DMS153 treated with DMSO at 0.1 percent for 48 hours (cell line): ENCODE results near the gene TMEM163.
A peak's percentile ranks its signal among the peaks of the same experiment; 100 is the strongest.

ENCODE experiments used
- DNase-seq: peaks from one replicate; lab custom pipeline; 2025; ENCODE audit not compliant: unreplicated experiment; lab: John Stamatoyannopoulos, UW

The TMEM163 gene

GRCh38 chr2:134693359-134694330, 25.2 kb downstream of the TMEM163 start:
- no peak for DNase-seq

GRCh38 chr2:134692499-134692898, 26.3 kb downstream of the TMEM163 start:
- no peak for DNase-seq

- DNase-seq = no peak
Observed at GRCh38 chr2:134690629-134691215, 28.1 kb downstream of the TMEM163 start.

GRCh38 chr2:134689315-134689714, 29.5 kb downstream of the TMEM163 start:
- no peak for DNase-seq

GRCh38 chr2:134685967-134686366, 32.8 kb downstream of the TMEM163 start:
- no peak for DNase-seq

- no peak for DNase-seq
Observed at GRCh38 chr2:134683561-134684112, 35.2 kb downstream of the TMEM163 start.

- DNase-seq = no peak
Observed at GRCh38 chr2:134682726-134683125, 36.1 kb downstream of the TMEM163 start.

- no peak for DNase-seq
Observed at GRCh38 chr2:134681201-134681600, 37.6 kb downstream of the TMEM163 start.

GRCh38 chr2:134679745-134680144, 39.1 kb downstream of the TMEM163 start:
- no peak for DNase-seq

- no peak for DNase-seq
Observed at GRCh38 chr2:134679294-134679693, 39.5 kb downstream of the TMEM163 start.

GRCh38 chr2:134677856-134678756, 40.7 kb downstream of the TMEM163 start:
- DNase-seq = peak; percentile 25

- no peak for DNase-seq
Observed at GRCh38 chr2:134676960-134677359, 41.8 kb downstream of the TMEM163 start.

- DNase-seq = no peak
Observed at GRCh38 chr2:134675314-134675713, 43.5 kb downstream of the TMEM163 start.

- DNase-seq = no peak
Observed at GRCh38 chr2:134674687-134675086, 44.1 kb downstream of the TMEM163 start.

- DNase-seq = no peak
Observed at GRCh38 chr2:134671513-134671912, 47.3 kb downstream of the TMEM163 start.

- DNase-seq = peak; percentile 30
Observed at GRCh38 chr2:134670955-134671354, 47.8 kb downstream of the TMEM163 start.

GRCh38 chr2:134669731-134670669, 48.8 kb downstream of the TMEM163 start:
- DNase-seq = no peak

GRCh38 chr2:134668821-134669220, 50.0 kb downstream of the TMEM163 start:
- no peak for DNase-seq

- no peak for DNase-seq
Observed at GRCh38 chr2:134667541-134667940, 51.3 kb downstream of the TMEM163 start.

- DNase-seq = no peak
Observed at GRCh38 chr2:134667081-134667480, 51.7 kb downstream of the TMEM163 start.
